T-helper 2 cell (primary cell): ENCODE measurements around the gene PXK.

Experiments used
- DNase-seq, 5 experiments: peaks; one replicate each; pipeline versions ENCODE4 v3.0.0 to v3.0.0-alpha.2; 2012 to 2022

The PXK gene

DNA sequence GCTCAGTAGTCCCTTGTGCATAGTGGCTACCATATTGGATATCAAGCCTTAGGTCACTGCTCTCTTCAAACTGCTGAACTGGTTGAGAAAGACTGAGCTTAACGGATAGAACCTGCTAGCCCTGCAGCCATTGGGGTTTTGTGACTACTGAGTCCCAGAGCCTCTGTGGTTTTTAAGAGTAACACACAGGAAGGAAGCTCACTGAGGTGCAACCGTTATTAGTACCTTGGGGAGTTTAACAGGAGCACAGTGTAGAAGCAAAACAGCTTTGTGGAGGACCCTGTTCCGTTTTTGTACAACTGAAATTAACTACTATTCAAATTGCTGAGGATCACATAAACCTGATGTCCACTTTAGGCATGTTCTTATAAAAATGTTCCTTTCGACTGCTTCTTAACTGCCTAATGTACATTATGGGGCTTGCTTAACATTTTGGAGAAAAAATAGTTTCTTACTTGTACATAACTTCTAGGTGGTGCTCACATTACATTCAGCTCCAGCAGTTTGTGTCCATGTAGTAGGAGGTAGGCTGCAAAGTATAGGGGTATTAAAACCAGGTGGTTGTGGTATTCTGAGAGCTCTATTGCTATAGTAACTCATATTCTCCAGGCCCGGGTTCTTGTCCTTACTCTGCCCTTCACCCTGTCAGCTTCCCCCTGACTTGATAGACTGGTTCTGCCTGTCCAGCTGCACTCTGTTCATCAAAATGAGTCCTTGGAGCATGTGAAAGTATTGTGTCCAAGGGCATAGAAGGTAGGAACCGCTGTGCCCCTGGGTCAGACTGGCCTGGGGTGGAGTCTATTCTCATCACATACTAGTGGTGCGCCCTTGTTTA is 17.3 kb downstream of the PXK start:
- DNase-seq: peak in 1 of 5 experiments; percentile 88

DNA sequence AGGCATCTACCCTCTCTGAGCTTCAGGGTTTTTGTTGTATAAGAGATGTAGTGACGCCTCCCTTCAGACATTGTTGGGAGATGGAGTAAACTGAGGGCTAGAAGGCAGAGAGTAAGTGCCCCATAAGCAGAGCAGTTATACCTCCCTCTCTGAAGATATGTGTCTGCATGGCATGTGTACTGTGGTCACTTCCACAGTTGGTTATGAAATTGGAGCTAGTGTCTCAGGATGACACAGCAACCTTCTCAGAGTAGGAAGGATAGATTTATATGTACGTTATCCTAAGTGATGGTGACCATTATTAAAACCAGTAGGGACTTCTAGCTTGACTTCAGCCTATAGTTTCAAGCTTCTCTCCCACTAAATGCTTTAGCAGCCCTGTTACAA is 17.9 kb downstream of the PXK start:
- DNase-seq: peak in 1 of 5 experiments; percentile 53

DNA sequence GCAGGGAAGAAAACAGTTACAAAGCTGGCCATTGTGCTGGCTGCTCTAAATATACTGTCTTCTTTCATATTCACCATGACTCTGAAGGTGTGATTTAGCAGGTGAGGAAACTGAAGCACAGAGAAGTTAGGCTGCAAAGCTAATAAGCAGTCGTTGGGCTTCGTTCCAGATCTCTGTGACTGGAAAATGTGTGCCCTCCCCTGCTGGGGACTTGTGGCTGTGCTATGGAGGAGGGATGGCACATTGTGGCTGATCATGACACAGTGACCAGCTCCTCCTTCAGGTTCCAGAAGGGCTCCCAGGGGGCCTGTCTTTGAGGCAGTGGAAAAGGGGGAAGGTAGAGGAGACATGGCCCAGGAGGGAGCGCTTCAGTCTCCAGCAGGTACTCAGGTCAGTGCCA is 19.2 kb downstream of the PXK start:
- DNase-seq: no peak

GRCh38 chr3:58352626-58353025 is 19.9 kb downstream of the PXK start:
- no peak for DNase-seq

GRCh38 chr3:58353722-58354553 is 21.2 kb downstream of the PXK start:
- DNase-seq: peak in 2 of 5 experiments; percentile 39 to 87

GRCh38 chr3:58355179-58355578 is 22.5 kb downstream of the PXK start:
- no peak for DNase-seq

GRCh38 chr3:58356054-58356453 is 23.4 kb downstream of the PXK start:
- no peak for DNase-seq

GRCh38 chr3:58357402-58357801 is 24.7 kb downstream of the PXK start:
- no peak for DNase-seq

DNA sequence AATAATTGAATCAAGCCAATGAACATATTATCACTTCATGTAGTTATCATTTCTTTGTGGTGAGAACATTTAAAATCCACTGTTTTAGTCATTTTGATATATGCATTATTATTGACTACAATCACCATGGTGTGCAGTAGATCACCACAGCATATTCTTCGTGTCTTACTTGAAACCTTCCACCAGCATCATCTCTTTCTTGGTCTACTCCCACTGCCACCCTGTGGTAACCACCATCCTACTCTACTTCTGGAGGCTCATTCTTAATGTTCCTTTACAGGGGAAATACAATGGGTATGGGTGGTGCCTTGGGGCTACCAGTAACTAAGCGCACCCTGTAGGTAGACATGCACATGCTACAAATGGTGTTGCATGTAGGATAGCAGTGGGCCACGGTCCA is 25.4 kb downstream of the PXK start:
- DNase-seq: peak in 1 of 5 experiments; percentile 68

DNA sequence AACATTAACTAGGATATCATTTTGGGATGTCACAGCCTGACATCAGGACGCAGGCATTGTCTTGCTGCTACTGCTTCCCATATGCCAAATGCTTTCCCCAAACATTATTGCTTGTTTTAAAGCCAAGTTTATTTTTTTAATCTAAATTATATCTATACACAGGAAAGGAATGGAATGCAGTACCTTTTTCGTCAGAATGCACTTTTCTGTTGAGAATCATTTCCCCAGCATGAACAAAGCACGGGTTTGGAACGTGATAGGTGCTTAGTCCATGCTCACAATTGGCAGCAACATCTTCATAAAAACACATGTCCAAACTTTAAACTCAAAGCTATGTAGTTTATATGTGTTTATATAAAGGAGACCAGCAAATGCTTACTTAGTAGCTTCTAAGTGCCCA is 26.1 kb downstream of the PXK start:
- DNase-seq: no peak

DNA sequence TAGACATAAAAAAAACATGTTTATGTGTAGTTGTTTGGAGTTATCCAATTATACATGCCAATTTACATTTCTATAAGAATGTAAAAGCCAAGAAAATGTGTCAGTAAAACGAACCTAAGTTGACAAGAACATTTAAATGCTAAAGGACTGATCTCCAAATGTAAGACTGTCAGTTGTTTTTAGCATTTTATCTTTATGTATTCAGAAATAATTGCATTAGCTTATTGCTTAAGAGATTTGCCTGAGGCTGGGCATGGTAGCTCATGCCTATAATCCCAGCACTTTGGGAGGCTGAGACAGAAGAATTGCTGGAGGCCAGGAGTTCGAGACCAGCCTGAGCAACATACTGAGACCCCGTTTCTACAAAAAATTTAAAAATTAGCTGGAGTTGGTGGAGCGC is 26.9 kb downstream of the PXK start:
- no peak for DNase-seq

DNA sequence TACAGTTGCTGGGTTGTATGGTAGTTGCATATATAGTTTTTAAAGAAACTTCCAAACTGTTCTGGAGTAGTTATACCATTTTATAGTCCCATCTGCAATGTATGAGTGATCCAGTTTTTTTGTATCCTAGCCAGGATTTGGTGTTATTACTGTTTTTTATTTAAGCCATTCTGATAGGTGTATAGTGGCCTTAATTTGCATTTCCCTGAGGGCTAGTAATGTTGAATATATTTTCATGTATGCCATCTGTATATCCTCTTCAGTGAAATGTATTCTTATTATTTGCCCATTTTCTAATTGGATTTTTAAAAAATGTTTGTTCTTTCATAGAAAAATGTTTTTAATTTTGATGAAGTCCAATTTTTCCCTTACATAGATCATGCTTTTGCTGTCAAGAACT is 29.2 kb downstream of the PXK start:
- no peak for DNase-seq

DNA sequence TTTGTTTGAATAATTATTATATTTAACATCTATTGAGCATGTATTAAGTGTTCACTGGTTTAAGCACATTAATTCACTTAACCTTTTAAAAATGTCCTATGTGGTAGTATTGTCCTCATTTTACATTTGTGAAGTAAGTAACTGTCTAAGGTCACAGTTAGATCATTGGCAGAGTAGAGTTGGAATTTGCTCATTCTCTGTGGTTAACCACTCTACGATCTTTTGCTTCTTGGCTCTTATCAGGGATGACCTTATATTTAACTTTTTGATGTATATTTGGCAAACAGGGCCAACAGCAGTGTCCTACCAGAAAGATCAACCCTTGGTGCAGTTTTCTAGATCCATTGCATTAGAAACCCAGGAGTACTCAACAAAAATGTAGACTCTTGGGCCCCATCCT is 34.0 kb downstream of the PXK start:
- no peak for DNase-seq

- no peak for DNase-seq
Observed at GRCh38 chr3:58369038-58369437, 36.3 kb downstream of the PXK start.

DNA sequence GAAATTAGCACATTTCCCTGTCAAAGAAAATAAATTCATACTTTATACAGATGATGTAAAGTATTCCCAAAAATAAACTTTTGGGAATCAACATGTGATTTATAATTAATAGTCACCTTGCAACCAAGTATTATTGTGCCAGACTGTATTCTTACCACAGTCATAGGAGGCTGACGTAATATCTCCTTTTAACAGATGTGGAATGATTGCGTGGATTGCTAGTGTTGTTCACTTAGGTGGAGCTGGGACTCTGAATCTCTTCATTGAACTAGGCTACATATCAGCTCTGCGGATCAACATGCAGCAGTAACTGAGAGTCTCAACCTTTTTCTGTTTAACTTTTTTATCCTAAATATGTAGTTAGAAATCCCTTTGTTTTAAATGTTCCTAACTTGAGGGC is 37.2 kb downstream of the PXK start:
- no peak for DNase-seq

DNA sequence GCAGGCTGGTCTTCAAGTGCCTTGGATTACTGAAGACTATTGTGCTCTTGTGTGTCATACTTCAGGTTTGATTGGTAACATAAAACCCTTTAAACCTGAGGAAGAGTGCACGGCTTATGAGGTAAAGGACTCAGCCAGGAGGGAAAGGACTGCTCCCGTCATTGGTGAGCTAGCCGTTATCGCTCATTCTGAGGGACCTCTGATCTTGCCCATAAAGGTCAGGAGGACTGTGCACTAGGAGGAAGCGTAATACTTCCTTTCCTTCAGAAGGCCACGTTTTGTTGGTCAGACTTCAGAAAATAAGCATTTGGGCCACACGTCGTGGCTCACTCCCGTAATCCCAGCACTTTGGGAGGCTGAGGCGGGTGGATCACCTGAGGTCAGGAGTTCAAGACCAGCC is 37.7 kb downstream of the PXK start:
- no peak for DNase-seq

DNA sequence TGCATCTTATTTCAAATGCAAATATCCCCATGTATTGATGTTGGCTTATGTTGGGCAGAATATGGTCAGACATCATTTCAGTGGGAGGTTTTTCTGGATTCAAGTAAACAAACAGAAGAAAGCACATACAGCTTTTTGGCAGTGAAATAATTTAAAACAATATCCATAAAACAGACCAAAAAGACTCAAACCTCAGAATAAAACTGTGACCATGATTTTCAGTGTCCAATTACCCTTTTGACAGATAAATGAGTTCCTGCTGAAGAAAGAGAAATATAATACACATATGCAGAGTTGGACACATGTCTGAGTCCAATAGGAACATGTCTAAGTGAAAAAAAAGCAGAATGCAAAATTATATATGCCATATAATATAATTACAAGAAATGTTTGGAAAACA is 39.1 kb downstream of the PXK start:
- no peak for DNase-seq

DNA sequence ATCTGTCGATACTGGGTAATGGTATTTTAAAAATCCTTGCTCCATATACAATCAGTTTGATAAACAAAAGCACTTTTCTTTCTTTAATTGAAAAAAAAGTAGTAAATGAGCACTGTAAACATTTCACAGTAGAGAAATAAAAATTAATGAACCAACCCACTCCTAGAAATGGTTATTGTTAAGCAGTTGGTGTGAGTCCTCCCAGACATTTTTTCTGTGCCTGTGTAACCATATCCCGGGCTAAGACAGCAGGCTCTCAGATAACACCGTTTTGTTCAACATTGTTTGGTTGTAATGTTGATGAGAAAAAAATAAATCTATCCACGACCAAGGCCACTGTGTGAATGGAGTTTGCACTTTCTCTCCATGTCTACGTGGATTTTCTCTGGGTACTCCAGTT is 42.6 kb downstream of the PXK start:
- no peak for DNase-seq

DNA sequence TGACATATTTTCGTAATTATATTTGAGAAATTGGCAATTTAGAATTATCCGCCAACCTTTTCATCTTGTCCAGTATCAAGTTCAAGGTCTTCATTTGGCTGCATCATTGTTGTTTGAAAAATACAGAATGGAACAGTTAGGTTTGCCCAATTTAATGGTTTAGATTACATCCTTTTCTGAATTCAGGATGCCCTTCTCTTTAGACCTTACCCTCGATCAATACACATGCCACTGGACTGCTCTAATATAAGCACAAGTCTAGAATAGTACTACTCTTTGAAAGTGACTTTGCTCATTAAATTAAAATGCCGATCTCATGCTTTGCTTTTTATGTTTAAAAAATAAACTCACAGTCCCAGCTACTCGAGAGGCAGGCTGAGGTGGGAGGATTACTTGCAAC is 44.5 kb downstream of the PXK start:
- DNase-seq: no peak

- no peak for DNase-seq
Observed at GRCh38 chr3:58377750-58378149, 45.1 kb downstream of the PXK start.

DNA sequence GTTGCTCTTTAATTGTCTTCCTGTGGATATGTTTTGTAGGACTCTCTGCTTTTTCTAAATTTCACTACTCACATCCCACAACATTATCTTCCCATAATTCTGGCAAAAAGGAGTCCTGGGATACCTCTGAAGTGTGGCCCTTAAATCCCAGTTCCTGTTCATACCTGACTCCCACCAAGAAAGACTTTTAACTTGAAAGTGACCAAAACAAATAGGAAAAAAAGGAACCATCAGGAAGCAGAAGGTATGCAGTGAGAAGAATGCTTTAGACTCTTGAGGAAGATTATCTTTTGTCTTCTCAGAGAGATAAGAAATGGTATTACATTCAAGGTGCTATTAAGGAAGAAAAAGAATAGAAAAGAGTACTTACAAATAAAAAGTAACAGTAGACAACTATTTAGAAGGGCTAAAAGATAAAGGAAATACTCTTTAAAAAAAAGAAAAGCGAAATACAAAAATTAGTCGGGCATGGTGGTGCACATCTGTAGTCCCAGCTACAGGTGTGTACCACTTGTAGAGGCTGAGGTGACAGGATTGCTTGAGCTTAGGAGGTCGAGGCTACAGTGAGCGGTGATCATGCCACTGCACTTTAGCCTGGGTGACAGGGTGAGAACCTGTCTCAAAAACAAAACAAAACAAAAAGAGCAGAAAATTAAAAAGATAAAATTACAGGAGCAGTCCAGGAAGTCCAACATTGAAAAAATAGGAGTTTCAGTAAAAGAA is 46.8 kb downstream of the PXK start:
- no peak for DNase-seq

- DNase-seq: no peak
Observed at GRCh38 chr3:58383476-58383875, 50.8 kb downstream of the PXK start.

GRCh38 chr3:58383904-58384303 is 51.2 kb downstream of the PXK start:
- DNase-seq: no peak
